Measurements from ENCODE around the gene ATP5ME.

Gene ATP5ME

GRCh38 chr4:632196-632790 lies 41.8 kb downstream of the ATP5ME start:
- no peak for DNase-seq

GRCh38 chr4:630656-631055 lies 43.4 kb downstream of the ATP5ME start:
- no peak for DNase-seq

- no peak for DNase-seq
Observed at GRCh38 chr4:629915-630641, 44.0 kb downstream of the ATP5ME start.

GRCh38 chr4:629636-629914 lies 44.5 kb downstream of the ATP5ME start:
- no peak for DNase-seq

GRCh38 chr4:628821-629635 lies 45.0 kb downstream of the ATP5ME start:
- DNase-seq = no peak

GRCh38 chr4:628311-628741 lies 45.8 kb downstream of the ATP5ME start:
- no peak for DNase-seq

- DNase-seq = no peak
Observed at GRCh38 chr4:627347-628125, 46.5 kb downstream of the ATP5ME start.

- no peak for DNase-seq
Observed at GRCh38 chr4:626201-627091, 47.6 kb downstream of the ATP5ME start.

GRCh38 chr4:625631-626161 lies 48.4 kb downstream of the ATP5ME start:
- no peak for DNase-seq

GRCh38 chr4:624705-625590 lies 49.1 kb downstream of the ATP5ME start, which contains the start of gene PDE6B:
Gene PDE6B (plus strand): TSS chr4:625573. CDS start chr4:625627, 54 bp downstream.
- no peak for DNase-seq

GRCh38 chr4:623914-624566 lies 50.0 kb downstream of the ATP5ME start:
- DNase-seq = peak; percentile 25

- DNase-seq = no peak
Observed at GRCh38 chr4:622996-623913, 50.8 kb downstream of the ATP5ME start.

Measured in suppressor macrophage treated with lipopolysaccharide for 4 hours (primary cell).